HG03175 (cell line): ENCODE results near the gene CCDC178.

Source experiments
- ATAC-seq: cut with Tn5 transposase; IDR thresholded peaks from one replicate; pipeline ENCODE4 v1.9.1; 2021; ENCODE audit warnings: mild to moderate bottlenecking, moderate library complexity; ENCODE audit not compliant: unreplicated experiment

CCDC178 gene

DNA sequence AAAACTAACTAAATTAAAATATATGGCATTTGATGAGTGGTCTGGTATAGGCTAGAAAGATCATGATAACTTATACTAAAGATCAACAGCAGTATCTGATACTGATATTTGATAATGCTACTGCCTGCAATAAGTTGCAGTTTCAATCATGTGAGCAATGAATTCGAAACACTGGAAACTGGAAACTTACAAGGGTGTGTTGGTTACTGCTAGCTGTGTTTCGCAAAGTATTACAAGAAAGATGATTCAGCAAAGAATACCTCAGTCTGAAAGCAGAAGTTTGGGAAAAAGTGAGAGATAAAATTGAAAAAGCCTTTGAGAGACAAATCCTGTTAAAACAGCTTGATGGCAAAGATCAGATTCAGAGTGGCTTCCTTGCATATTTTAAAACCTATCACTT, 294.5 kb downstream of the CCDC178 start:
- ATAC-seq: no peak

DNA sequence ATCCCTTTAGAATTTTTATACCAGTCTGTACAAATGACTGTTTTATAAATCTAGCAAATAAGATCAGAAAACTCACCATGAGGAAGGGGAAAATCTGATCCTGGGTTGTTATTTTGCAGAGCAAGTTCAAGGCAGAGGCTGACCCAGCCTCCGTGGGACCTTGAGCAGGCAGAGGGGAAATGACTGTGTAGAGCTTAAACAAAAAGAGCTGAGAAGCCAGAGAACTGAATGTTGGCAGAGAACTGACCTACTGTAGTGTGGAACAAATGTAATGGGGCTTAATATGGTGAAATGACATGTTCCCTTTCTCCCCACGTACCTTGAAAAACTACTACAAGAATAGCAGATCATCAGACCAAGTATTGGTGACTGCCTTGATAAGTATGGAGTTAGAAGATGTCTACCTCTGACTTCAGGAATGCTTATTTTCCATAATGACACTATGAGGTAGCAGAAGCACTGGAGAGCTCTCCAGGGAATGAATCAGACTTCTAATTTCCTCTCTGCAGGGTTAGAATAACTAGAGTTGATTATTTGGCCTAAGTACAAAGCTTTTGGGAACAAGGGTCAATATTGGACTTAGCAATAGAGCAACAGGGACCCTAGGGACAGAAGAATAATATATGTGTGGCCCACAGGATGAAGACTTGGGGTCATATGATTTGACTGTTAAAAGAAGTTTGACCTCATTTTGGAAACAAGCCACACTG, 304.4 kb downstream of the CCDC178 start:
- no peak for ATAC-seq

DNA sequence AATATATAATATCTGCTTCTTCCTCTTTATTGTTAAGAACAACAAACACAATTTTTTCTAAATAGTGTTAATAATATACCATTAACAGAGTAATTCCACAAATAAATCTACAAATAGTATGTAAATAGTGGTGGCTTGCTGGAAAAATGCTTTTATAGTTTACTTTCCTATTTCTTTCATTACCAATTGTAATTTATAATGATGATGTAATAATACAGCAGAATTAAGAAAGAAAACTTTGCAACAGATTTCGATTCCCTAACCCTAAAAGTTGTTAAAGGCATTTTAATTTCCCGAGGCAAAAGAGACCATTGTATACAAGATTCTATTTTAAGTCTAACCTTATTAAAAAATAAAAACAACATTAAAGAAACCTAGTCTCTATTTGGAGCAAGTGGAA, 307.9 kb downstream of the CCDC178 start:
- no peak for ATAC-seq

DNA sequence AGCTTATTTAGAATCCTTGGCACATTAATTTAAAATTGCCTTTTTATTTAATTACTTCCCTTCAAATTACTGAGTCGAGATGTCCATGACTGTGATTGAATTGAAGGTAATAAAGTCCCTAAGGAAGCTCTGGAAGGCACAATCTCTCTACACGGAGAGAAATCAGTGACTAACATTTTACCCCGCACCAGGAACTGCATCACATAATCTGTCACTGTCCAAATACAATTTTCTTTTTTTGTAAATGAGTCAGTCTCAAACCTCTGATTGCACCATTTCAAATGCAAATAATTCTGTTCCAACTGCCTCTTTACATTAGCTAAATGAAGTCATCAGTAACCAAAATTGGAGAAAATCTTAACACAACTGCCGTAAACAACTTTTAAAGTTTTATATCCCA, 311.9 kb downstream of the CCDC178 start:
- ATAC-seq: no peak

DNA sequence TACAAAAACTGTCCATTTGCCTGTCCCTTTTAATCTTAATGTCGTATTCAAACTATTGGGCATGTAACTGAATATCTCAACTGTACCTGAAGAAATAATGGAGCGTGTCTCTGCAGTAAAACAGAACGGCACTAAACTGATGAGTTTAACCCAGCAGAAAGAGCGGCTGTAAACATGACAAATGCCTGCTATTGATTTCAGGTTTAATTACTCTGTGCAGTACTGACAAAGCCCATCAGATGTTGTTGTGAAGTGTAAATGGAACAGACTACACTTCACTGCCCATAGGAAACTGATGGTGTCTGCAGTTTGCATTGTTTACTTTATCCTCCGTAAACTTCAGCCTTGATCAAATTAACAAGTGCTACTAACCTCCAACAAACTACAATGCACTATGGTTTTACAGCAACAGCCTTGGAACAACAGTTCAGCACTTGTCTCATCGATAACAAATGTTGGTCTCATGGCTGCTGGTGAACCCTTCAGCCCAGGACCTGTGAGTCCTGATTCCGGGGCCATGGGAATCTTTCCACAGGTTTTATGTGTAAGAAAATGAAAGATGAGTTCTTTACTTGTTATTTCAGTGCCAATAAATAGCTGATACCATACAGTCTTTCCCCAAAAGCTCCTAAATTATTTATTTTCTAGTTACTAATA, 316.5 kb downstream of the CCDC178 start:
- no peak for ATAC-seq

DNA sequence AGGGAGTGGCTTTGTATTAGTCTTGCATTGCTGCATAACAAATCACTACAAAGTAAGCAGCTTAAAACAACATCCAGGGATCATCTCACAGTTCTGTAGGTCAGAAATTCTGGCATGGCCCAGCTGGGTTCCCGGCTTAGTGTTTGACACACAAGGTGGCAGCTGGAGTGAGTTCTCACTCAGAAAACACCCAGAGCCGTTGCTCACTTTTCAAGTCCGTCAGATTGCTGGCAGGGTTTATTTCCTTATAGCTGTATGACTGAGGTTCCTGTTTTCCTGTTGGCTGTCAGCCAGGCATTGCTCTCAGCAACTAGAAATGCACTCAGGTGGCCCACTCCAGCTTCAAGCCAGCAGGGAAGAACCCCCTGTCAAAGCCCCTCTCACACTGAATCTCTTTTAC, 324.1 kb downstream of the CCDC178 start:
- ATAC-seq: no peak

DNA sequence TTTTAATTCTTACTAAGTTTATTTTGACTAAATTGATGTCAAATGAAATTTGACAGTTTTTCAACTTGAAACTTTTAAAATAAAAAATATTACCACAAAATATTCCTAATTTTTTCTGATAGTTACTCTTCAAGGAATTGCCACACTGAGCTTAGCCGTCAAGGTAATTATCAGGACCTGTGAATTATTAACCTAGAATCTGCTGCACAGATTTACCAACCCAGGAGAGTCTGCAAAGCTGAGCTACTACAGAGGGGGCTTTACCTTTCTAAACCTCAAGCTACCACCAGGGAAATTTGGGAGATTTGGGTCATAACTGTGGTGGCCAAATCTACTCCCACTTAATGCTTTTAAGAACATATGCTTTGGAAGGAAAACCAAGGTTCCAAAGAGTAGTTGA, 324.6 kb downstream of the CCDC178 start:
- no peak for ATAC-seq

DNA sequence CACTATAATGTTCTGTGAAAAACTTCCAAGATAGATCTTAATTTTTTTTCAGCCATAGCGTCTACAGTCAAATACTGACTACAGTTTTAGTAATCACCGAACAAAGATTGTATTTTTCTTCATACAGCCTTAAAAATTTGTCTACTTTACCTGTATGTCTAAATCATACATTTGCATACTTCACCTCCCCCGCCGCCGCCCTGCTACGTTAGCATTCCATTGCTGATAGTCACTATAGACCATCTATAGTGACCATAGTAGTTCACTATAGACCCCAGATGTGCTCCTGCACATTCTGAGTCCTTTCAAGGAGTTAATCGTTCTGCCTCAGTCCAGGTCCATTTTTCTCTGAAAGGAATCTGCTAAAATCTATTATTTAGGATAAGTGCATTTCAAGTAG, 325.0 kb downstream of the CCDC178 start:
- ATAC-seq: no peak

DNA sequence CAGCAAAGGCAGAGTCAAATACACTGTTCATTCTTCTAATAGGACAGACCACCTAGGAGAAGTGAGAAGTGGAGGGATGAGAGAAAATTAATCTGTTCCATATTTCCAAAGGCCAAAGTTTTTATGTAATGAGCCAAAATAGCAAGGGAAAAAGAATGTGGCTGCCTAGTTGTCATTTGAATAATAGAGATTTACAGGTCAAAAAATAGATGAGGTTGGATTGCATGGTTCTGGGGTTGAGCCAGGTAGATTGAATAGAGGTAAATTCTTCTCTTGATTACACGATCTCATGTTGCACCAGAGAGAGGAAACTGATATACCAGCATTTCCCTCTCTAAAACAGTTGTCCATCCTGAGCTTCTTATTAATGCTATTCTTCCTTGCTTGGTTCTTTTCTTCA, 325.8 kb downstream of the CCDC178 start:
- no peak for ATAC-seq

DNA sequence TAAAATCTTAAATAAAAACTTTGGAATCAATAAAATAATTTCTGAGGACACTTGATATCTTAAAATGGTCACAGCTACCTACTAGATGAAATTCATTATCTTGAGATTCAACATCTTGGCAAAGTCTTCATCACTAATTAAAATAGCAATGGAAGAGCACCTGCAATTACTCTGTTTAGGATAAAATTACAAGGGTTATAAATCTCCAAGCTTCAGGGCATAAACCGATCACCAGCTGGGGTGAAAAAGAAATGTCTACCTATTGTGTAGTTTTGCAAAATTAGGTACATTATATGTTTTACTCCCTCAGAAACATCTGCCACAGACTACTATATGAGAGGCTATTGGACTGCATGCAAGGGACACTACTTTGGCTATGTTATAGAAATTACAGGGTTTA, 327.1 kb downstream of the CCDC178 start:
- no peak for ATAC-seq

DNA sequence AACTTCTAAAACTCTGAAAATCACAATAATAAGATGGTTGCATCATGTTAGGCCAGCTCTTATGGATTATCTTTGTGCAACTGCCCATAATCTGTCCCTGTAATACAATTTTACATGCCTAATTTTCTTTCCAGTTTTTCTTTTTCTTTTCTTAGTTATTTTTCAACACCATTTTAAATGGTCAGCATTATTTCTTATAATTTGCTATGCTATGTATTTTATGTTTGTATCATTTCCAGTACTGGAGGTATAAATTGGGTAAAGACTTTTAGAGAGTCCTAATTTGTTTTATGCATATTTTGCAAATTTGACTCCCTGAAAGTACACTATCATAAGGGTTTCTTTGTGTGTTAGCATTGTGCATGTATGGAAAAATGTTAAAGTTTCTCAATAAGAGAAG, 333.0 kb downstream of the CCDC178 start:
- ATAC-seq: no peak

DNA sequence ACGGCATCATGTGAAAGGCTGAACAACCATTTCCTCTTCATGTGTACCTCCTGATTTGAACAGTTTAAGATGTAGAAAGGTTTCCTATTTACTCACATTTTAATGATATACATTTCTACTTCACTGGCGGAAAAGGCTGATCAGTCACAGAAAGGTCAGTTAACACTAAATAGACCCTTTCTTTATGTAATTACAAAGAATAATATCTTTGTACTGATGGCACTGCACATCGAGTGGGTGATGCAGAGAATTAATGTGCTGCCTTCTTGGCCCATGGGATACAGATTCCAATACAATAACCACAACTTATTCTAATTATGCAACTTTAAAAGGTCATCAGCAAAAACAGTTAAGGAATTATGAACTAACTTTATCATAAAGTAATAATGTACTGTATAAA, 339.2 kb downstream of the CCDC178 start:
- ATAC-seq: no peak

DNA sequence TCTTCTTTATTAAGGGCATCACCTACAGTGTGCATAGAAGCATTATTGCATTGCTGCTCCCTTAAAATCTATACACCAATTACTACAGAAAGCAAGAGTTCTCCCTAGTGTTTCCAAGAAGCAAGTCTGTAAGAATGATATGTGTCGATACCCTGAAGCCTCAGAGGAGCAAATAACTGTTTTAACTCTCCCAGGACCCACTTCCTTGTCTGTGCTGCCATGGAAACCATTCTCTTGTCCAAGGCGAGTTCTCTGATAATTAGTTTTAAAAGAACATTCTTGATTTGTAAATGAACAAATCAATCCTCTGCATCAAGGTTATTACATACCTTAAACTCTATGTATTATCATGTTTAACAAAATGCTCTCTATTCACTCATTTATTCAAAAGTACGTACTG, 340.9 kb downstream of the CCDC178 start:
- no peak for ATAC-seq

DNA sequence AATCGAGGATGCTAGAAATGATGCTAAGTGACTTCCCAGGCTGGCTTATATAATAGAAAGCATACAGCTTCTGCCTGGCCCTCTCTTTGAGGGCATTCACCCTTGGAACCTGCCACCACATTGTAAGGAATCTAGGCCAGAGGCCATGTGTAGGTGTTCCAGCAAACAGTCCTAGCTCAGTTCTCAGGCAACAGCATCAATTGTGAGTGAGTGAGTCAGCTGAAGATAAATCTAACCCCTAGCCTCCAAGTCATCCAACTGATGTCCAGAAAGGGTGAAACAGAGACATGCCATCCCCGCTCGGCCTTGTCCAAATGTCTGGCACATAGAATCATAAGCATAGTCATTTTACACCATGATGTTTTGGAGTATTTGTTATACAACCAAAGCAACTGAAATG, 343.4 kb downstream of the CCDC178 start:
- no peak for ATAC-seq

DNA sequence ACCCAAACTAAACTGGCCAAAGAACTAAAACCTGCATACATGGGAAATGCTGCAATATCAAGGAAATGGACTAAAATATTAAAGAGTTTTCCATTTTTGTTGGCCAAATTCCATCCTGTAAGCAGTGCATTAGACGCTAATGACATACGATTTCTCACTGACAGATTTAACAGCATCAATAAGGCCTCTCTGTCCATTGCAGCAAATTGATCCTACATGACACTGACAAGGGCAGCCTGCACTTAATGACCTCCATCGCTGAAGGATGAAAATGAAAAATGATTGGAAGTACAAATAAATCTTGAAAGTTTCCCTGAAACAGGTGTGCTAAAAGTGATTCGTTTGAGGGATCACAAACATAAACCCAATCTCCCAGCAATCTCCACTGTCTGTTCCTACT, 350.1 kb downstream of the CCDC178 start:
- ATAC-seq: no peak

DNA sequence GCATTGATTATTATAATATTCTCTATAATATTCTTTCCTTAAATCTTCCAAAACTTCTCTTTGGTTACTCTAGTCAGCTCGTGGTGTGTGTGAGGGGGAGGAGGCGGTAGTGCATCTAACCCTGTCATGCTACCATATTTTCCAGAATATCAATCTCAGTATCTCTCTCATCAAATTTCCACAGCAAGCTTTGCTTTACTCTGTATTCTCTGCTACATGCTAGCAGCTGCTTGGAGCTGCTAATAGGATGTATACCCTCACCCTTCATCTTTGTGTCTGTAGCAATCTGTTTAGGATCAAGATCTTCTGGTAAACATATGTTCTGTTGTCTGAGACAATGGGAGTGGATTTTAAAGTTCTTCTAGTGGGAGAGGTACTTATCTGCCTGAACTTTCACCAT, 363.9 kb downstream of the CCDC178 start:
- ATAC-seq: no peak

DNA sequence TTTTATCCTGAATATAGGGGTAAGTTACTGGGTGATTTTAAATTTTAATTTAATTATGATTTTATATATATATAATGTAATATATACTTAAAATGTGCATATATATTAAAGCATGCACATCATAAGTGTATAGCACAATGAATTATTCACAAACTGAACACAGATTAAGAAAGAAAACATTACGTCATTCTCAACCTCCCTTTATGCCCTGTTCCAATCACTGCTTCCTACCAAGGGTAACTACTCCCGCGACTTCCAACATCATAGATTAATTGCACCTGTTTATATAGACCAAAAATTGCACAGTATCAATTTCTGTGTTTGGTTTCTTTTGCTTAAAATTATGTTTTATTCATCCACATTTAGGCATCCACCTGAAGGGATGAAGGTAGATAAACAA, 366.4 kb downstream of the CCDC178 start:
- ATAC-seq: no peak

DNA sequence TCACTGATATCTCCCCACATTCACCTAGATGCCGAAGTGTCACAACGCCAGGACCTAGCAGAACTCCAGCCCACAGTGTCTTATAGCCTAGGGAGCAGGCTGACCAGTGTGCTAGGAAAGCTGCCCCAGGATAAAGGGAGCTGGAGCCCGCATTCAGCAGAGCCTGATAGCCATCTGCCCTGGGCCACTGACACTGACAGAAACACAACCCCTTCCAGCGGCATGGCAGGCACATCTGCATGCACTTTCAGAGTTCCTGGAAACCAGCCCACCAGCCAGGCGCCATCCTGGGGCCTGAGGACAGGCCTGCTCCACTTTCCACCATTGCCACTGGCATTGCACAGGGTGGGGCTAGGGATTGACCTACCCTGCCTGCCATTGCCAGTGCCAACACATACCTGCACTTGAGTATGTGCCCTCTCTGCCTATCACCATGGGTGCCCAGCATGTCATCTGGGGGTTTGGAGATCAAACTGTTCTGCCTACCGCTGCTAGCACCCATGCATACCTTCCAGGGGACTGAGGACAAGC, 377.6 kb downstream of the CCDC178 start:
- no peak for ATAC-seq

DNA sequence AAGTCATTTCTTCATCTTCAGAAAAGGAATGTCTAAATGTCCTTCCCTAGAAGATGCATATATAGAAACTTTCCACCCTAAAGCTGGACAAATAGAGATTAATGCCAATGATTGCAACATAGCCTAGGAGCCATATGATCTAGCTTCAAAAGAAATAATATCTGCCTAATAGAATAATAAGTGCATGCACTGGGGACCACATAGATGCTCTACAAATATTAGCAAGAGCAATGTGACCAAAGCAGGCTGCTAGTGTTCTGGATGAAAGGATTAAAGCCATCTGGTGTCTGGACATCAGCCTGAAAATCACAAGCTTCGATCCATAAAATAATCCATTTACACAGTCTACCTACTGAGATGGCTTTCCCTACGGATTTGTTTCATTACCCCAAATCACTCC, 387.6 kb downstream of the CCDC178 start:
- ATAC-seq: no peak

DNA sequence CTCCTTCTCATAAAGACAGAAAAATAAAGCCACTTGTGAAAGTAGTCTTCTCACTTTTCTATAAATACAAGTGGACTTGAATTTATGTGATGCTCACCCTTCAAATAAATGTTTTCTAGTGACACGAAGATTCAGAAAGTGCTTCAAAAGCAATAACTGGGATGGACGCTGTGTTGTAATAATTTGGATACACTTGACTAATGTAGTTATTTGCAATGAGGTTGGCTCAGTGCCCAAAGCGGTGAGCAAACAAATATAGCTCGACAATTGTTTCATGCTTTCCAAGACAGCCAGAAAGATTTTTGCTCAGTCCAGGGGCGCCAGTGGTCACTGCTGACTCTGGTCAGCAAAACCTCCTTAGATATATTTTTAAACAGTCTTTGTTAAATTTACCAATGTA, 389.1 kb downstream of the CCDC178 start:
- ATAC-seq: no peak

DNA sequence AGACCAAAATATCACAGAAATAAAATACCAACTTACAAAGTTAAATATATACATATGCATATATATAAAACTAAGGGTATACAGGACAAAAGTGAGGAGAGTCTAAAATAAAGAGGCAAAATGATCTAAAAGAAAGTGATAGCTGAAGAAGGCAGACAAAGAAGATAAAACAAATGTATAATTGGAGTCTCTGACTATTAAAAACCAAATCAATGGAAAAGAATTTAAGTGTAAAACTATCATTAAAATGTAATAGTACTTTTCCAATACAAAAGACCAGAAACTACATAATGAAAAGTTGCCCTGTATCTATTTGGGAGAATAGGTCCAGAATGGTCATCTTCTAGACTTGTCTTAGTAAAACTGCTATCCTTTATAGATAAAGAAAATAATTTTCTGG, 400.3 kb downstream of the CCDC178 start:
- no peak for ATAC-seq

DNA sequence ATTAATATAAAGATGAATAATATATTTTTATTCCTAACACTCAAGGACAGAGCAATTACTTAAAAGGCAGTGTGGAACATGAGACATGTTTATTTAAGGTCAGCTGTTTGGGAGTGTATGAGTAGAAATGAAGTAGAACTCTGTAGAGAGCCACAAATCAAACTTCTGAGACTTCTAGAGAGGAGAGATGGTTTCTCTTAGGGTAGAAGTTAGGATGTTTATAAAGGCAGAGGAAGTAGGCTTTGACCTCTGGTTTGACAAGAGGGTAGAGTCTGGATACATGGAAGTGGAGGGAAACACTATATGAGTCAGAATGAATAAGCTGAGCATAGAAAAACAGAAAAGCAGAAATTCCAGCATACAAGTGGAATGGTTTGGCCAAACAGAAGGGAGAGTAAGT, 405.6 kb downstream of the CCDC178 start:
- ATAC-seq: no peak

DNA sequence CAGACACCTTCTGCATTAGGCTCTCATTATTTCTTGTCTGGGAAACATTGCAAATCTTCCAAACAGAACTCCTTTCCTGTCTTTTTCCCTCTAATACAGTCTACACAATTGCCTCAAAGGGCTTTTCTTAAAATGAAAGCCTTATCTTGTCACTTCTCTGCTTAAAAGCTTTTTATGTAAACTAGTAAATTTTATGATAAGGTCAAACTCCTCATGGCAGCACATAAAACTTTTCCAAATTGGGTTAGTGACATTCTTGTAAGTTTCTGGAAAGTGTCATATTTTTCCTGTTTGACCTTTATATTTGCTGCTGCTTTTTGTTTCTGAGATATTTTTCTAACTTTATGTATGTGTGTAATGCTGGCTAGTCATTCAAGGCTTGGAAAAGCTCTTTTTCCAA, 406.3 kb downstream of the CCDC178 start:
- no peak for ATAC-seq
